ENCODE measurements around the gene METTL16.

METTL16 gene

GRCh38 chr17:2400877-2401425 is 110.7 kb downstream of the METTL16 start, which contains the start of gene MNT:
Gene MNT, minus strand, starts transcription at chr17:2401060. Its CDS starts 348 bp downstream, at chr17:2400712.
- Histone ChIP-seq H3K9me3 (ENCODE audit: control insufficient read depth, insufficient read depth, low read depth, low read length) (no peaks in the 10 kb centered on the region), H3K27me3 (ENCODE audit: control insufficient read depth, insufficient read depth, low read length) (no peaks in the 10 kb centered on the region), H3K9ac (ENCODE audit: low read length) (peak within 1 kb of the TSS; percentile 91), H3K4me3 (ENCODE audit: low read depth, low read length) (peak within 1 kb of the TSS; percentile 93), H3K27ac (ENCODE audit: low read depth, low read length) (peak within 1 kb of the TSS; percentile 93), H3K36me3 (ENCODE audit: control insufficient read depth, insufficient read depth, low read length) (no peaks in the 10 kb centered on the region), H3K4me1 (ENCODE audit: control insufficient read depth, insufficient read depth, low read length) (peaks cover 25% of the 10 kb centered on the region)

GRCh38 chr17:2400474-2400866 is 111.2 kb downstream of the METTL16 start:
- peak overlapping the region; percentile 93 for H3K27ac ChIP-seq (ENCODE audit: low read depth, low read length)
- H3K36me3 ChIP-seq (ENCODE audit: control insufficient read depth, insufficient read depth, low read length), result no peaks in the 10 kb centered on the region
- peaks cover 30% of the 10 kb centered on the region for H3K4me1 ChIP-seq (ENCODE audit: control insufficient read depth, insufficient read depth, low read length)
- no peaks in the 10 kb centered on the region for H3K9me3 ChIP-seq (ENCODE audit: control insufficient read depth, insufficient read depth, low read depth, low read length)
- peak overlapping the region; percentile 93 for H3K4me3 ChIP-seq (ENCODE audit: low read depth, low read length)
- no peaks in the 10 kb centered on the region for H3K27me3 ChIP-seq (ENCODE audit: control insufficient read depth, insufficient read depth, low read length)
- H3K9ac ChIP-seq (ENCODE audit: low read length), result peak overlapping the region; percentile 83

GRCh38 chr17:2399572-2400473 is 111.9 kb downstream of the METTL16 start:
- H3K27me3 ChIP-seq (ENCODE audit: control insufficient read depth, insufficient read depth, low read length), result no peaks in the 10 kb centered on the region
- H3K9me3 ChIP-seq (ENCODE audit: control insufficient read depth, insufficient read depth, low read depth, low read length), result no peaks in the 10 kb centered on the region
- peaks cover 33% of the 10 kb centered on the region for H3K4me1 ChIP-seq (ENCODE audit: control insufficient read depth, insufficient read depth, low read length)
- peak overlapping the region; percentile 93 for H3K4me3 ChIP-seq (ENCODE audit: low read depth, low read length)
- H3K9ac ChIP-seq (ENCODE audit: low read length), result peak overlapping the region; percentile 95
- no peaks in the 10 kb centered on the region for H3K36me3 ChIP-seq (ENCODE audit: control insufficient read depth, insufficient read depth, low read length)
- peak overlapping the region; percentile 98 for H3K27ac ChIP-seq (ENCODE audit: low read depth, low read length)

GRCh38 chr17:2398655-2399571 is 112.8 kb downstream of the METTL16 start:
- Histone ChIP-seq H3K9me3 (ENCODE audit: control insufficient read depth, insufficient read depth, low read depth, low read length) (no peaks in the 10 kb centered on the region), H3K4me3 (ENCODE audit: low read depth, low read length) (peak overlapping the region; percentile 93), H3K36me3 (ENCODE audit: control insufficient read depth, insufficient read depth, low read length) (no peaks in the 10 kb centered on the region), H3K27ac (ENCODE audit: low read depth, low read length) (peak overlapping the region; percentile 98), H3K27me3 (ENCODE audit: control insufficient read depth, insufficient read depth, low read length) (no peaks in the 10 kb centered on the region), H3K4me1 (ENCODE audit: control insufficient read depth, insufficient read depth, low read length) (peaks cover 39% of the 10 kb centered on the region), H3K9ac (ENCODE audit: low read length) (peak overlapping the region; percentile 95)

GRCh38 chr17:2398182-2398581 is 113.5 kb downstream of the METTL16 start:
- H3K4me3 ChIP-seq (ENCODE audit: low read depth, low read length), result peak overlapping the region; percentile 65
- no peaks in the 10 kb centered on the region for H3K36me3 ChIP-seq (ENCODE audit: control insufficient read depth, insufficient read depth, low read length)
- H3K4me1 ChIP-seq (ENCODE audit: control insufficient read depth, insufficient read depth, low read length), result peaks cover 39% of the 10 kb centered on the region
- H3K27ac ChIP-seq (ENCODE audit: low read depth, low read length), result peak overlapping the region; percentile 26; the same call in 1 of the 2 replicates
- peak overlapping the region; percentile 86 for H3K9ac ChIP-seq (ENCODE audit: low read length)
- no peaks in the 10 kb centered on the region for H3K9me3 ChIP-seq (ENCODE audit: control insufficient read depth, insufficient read depth, low read depth, low read length)
- no peaks in the 10 kb centered on the region for H3K27me3 ChIP-seq (ENCODE audit: control insufficient read depth, insufficient read depth, low read length)

GRCh38 chr17:2397247-2398171 is 114.2 kb downstream of the METTL16 start:
- peak overlapping the region; percentile 86 for H3K9ac ChIP-seq (ENCODE audit: low read length)
- peaks cover 39% of the 10 kb centered on the region for H3K4me1 ChIP-seq (ENCODE audit: control insufficient read depth, insufficient read depth, low read length)
- H3K36me3 ChIP-seq (ENCODE audit: control insufficient read depth, insufficient read depth, low read length), result no peaks in the 10 kb centered on the region
- H3K9me3 ChIP-seq (ENCODE audit: control insufficient read depth, insufficient read depth, low read depth, low read length), result no peaks in the 10 kb centered on the region
- no peaks in the 10 kb centered on the region for H3K27me3 ChIP-seq (ENCODE audit: control insufficient read depth, insufficient read depth, low read length)
- 0 out of 2 replicates have a peak overlapping the region, but pooled peaks have one; percentile 26 for H3K27ac ChIP-seq (ENCODE audit: low read depth, low read length)
- H3K4me3 ChIP-seq (ENCODE audit: low read depth, low read length), result peak overlapping the region; percentile 65

- H3K9me3 ChIP-seq (ENCODE audit: control insufficient read depth, insufficient read depth, low read depth, low read length), result no peaks in the 10 kb centered on the region
- no peaks in the 10 kb centered on the region for H3K36me3 ChIP-seq (ENCODE audit: control insufficient read depth, insufficient read depth, low read length)
- H3K27ac ChIP-seq (ENCODE audit: low read depth, low read length), result peak overlapping the region; percentile 47; the same call in 1 of the 2 replicates
- H3K9ac ChIP-seq (ENCODE audit: low read length), result peak overlapping the region; percentile 46
- no peaks in the 10 kb centered on the region for H3K27me3 ChIP-seq (ENCODE audit: control insufficient read depth, insufficient read depth, low read length)
- peak overlapping the region; percentile 56 for H3K4me3 ChIP-seq (ENCODE audit: low read depth, low read length)
- peaks cover 47% of the 10 kb centered on the region for H3K4me1 ChIP-seq (ENCODE audit: control insufficient read depth, insufficient read depth, low read length)
Measured at GRCh38 chr17:2396568-2397246, 115.0 kb downstream of the METTL16 start.

GRCh38 chr17:2396192-2396567 is 115.5 kb downstream of the METTL16 start:
- Histone ChIP-seq H3K9me3 (ENCODE audit: control insufficient read depth, insufficient read depth, low read depth, low read length) (no peaks in the 10 kb centered on the region), H3K36me3 (ENCODE audit: control insufficient read depth, insufficient read depth, low read length) (no peaks in the 10 kb centered on the region), H3K27ac (ENCODE audit: low read depth, low read length) (peak overlapping the region; percentile 47; the same call in 1 of the 2 replicates), H3K4me3 (ENCODE audit: low read depth, low read length) (peak overlapping the region; percentile 56), H3K4me1 (ENCODE audit: control insufficient read depth, insufficient read depth, low read length) (peaks cover 47% of the 10 kb centered on the region), H3K9ac (ENCODE audit: low read length) (peak overlapping the region; percentile 46), H3K27me3 (ENCODE audit: control insufficient read depth, insufficient read depth, low read length) (no peaks in the 10 kb centered on the region)

GRCh38 chr17:2395258-2396181 is 116.2 kb downstream of the METTL16 start:
- H3K27me3 ChIP-seq (ENCODE audit: control insufficient read depth, insufficient read depth, low read length), result no peaks in the 10 kb centered on the region
- H3K36me3 ChIP-seq (ENCODE audit: control insufficient read depth, insufficient read depth, low read length), result no peaks in the 10 kb centered on the region
- H3K9ac ChIP-seq (ENCODE audit: low read length), result no peak overlapping the region
- peaks cover 47% of the 10 kb centered on the region for H3K4me1 ChIP-seq (ENCODE audit: control insufficient read depth, insufficient read depth, low read length)
- H3K27ac ChIP-seq (ENCODE audit: low read depth, low read length), result no peak overlapping the region
- H3K9me3 ChIP-seq (ENCODE audit: control insufficient read depth, insufficient read depth, low read depth, low read length), result no peaks in the 10 kb centered on the region
- peak overlapping the region; percentile 56; the same call in 1 of the 2 replicates for H3K4me3 ChIP-seq (ENCODE audit: low read depth, low read length)
